ENCODE data around the gene ZNF638.
"Not testable (repeated sequence)": the region's sequence is repeated elsewhere in the genome, so short reads cannot be mapped to it uniquely, and the experiment has no call there.

The ZNF638 gene, protein sequence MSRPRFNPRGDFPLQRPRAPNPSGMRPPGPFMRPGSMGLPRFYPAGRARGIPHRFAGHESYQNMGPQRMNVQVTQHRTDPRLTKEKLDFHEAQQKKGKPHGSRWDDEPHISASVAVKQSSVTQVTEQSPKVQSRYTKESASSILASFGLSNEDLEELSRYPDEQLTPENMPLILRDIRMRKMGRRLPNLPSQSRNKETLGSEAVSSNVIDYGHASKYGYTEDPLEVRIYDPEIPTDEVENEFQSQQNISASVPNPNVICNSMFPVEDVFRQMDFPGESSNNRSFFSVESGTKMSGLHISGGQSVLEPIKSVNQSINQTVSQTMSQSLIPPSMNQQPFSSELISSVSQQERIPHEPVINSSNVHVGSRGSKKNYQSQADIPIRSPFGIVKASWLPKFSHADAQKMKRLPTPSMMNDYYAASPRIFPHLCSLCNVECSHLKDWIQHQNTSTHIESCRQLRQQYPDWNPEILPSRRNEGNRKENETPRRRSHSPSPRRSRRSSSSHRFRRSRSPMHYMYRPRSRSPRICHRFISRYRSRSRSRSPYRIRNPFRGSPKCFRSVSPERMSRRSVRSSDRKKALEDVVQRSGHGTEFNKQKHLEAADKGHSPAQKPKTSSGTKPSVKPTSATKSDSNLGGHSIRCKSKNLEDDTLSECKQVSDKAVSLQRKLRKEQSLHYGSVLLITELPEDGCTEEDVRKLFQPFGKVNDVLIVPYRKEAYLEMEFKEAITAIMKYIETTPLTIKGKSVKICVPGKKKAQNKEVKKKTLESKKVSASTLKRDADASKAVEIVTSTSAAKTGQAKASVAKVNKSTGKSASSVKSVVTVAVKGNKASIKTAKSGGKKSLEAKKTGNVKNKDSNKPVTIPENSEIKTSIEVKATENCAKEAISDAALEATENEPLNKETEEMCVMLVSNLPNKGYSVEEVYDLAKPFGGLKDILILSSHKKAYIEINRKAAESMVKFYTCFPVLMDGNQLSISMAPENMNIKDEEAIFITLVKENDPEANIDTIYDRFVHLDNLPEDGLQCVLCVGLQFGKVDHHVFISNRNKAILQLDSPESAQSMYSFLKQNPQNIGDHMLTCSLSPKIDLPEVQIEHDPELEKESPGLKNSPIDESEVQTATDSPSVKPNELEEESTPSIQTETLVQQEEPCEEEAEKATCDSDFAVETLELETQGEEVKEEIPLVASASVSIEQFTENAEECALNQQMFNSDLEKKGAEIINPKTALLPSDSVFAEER (N-terminal part only)
- total RNA-seq, result 196 reads per million, percentile 92 among the genes with 10 or more reads in this experiment

DNA sequence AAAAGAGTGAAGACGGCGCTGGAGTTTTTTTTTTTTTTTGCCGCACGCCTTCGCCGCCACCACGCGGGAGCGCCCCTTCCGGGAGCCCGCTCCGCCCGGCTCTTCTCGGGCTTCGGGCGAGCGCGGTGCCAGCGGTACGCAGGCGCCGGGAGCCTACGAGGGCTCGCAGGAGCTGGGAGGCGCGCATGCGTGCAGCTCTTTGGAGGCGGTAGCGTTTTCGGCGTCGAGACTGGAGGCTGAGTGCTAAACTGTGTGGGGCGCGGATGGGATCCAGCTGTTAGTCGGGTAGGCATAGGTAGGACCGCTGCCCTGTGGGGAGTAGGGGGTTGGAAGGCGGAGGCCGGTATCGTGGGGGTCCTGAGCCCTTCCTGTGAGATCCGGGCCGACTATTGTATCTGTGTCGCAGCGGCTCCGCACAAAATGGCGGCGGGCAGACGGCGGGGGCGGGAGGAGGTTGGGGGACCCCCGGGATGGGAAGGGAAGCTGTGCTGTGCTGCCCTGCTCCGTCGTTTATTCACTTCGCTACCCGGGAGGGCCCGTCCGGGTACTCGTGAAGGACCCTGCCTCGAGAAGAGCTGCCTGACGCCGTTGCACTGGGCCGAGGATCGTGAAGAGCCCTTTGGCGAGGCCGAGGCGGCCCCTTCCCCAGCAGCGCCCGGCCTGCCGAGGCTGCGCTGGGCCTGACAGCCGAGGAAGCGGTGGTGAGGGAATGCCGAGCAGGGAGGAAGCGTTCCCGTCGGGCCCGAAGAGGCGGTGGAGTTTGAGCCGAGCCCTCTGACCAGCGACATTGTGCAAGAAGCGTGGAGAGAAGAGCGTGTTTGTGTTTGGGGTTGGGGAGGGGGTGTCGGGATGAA, at the start of gene ZNF638:
TSS of gene ZNF638 (plus strand) at position 202 of the 854 bp plus-strand sequence. CDS start 17,173 bp downstream, outside the sequence.
- peak; percentile 91 for DNase-seq

DNA sequence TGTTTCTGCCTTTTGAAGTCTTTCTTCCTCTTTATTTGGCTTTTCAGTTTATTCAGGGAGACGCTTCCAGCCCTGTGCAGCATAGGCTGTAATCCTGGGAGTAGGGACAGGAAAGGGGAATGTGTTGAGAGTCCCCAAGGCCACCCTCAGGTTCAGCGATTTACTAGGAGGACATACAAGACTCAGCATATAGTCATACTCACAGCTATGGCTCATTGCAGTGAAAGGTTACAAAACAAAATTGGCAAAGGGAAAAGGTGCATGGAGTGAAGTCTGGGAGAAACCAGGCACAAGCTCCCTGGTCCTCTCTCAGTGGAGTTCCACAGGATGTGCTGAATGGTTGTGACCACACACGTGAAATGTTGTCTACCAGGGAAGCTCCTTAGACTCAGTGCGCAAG, 49.6 kb upstream of the ZNF638 start:
- DNase-seq, result no peak

GRCh38 chr2:71282493-71282892, 49.1 kb upstream of the ZNF638 start:
- DNase-seq, result no peak

- DNase-seq, result no peak
Observed at GRCh38 chr2:71283131-71283530, 48.5 kb upstream of the ZNF638 start.

GRCh38 chr2:71285706-71286105, 45.9 kb upstream of the ZNF638 start:
- DNase-seq, result no peak

DNA sequence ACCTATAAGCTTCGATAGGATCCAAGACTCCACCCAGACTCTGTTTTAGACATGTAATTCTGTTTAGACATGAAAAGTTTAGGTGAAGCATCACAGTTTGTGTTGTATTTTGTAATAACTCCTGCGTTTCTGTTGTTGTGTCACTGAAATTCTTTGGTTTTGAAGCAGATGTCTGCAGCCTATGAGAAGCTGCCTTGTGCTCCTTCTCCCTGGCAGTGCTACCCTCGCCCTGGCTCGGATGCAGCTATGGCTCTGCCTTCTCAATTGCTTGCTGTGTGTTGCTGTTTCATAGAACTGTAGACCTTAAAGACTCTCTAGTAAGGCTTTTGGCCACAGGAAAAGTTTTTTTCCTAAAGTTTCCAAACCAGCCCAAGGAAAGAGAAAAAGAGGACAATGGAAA, 40.2 kb upstream of the ZNF638 start:
- no peak for DNase-seq

GRCh38 chr2:71292159-71292558, 39.4 kb upstream of the ZNF638 start:
- no peak for DNase-seq

DNA sequence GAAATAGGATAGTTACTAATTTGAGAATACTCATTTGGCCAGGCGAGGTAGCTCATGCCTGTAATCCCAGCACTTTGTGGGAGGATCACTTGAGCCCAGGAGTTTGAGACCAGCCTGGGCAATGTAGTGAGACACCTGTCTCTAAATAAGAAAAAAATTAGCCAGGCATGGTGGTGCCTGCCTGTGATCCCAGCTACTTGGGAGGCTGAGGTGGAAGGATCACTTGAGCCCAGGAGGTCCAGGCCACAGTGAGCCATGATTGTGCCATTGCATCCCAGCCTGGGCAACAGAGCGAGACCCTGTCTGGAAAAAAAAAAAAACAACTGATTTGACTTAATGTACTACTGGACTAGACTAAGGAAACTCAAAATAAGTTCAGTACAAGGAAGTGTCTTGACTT, 32.7 kb upstream of the ZNF638 start:
- DNase-seq, result no peak

DNA sequence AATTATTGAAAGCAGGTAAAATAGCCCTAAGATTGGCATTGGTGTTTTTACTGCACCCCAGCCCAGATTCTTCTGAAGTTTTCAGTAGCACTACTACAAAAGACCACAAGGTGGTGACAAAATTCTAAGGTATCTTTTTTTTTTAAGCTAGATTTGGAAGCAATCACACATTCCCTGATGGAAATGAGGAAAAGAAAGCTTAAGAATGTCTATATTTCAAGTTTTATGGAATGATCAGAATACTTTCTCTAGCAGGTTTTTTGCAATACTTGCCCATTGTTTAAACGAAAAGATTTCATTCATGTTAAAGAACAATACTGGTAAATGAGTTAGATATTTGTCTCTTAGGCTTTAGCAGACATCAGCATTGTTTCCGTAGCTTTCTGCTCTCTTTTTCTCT, 32.1 kb upstream of the ZNF638 start:
- no peak for DNase-seq

- no peak for DNase-seq
Observed at GRCh38 chr2:71303849-71304248, 27.7 kb upstream of the ZNF638 start.

DNA sequence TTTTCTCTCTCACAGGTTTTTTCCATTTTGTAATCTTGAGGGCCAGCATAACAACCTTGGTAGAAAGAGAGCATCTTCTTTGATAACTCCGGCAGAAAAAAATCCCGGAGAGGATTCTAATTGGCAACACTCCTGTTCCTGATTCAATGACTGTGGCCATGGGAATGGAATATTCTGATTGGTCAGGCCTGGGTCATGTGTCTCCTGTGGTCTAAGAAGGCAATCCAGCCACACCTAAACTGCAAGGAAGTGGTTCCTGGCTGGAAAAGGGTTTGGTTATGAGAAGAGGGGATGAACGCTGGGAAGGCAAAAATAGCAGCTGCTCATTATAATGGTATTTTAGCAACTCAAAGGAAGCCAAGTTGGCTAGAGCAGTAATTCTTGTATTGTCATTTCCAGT, 24.8 kb upstream of the ZNF638 start:
- no peak for DNase-seq

- no peak for DNase-seq
Observed at GRCh38 chr2:71313016-71313766, 18.4 kb upstream of the ZNF638 start.

DNA sequence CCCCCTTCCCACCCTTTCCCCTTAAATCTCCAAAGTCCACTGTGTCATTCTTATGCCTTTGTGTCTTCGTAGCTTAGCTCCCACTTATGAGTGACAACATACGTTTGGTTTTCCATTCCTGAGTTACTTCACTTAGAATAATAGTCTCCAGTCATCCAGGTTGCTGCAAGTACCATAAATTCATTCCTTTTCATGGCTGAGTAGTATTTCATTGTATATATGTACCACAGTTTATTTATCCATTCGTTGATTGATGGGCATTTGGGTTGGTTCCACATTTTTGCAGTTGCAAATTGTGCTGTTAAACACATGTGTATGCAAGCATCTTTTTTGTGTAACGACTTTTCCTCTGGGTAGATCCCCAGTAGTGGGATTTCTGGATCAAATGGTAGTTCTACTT, 14.5 kb upstream of the ZNF638 start:
- no peak for DNase-seq

GRCh38 chr2:71317900-71318299, 13.7 kb upstream of the ZNF638 start:
- DNase-seq, result not testable (repeated sequence)

- DNase-seq, result no peak
Observed at GRCh38 chr2:71323386-71323785, 8.2 kb upstream of the ZNF638 start.

DNA sequence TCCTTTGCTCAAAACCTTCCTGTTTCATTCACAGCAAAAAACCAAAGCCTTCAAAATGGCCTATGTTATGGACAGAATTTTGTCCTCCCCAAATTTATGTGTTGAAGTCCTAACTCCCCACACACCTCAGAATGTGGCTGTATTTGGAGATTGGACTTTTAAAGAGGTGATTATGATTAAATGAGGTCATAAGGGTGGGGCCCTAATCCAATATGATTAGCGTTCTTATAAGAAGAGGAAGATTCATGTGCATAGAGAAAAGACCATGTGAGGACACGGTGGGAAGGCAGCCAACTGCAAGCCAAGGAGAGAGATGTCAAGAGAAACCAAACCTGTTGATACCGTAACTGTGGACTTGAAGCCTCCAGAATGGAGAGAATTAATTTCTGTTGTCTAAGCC, 4.6 kb upstream of the ZNF638 start:
- DNase-seq, result no peak

- DNase-seq, result no peak
Observed at GRCh38 chr2:71327916-71328315, 3.7 kb upstream of the ZNF638 start.

DNA sequence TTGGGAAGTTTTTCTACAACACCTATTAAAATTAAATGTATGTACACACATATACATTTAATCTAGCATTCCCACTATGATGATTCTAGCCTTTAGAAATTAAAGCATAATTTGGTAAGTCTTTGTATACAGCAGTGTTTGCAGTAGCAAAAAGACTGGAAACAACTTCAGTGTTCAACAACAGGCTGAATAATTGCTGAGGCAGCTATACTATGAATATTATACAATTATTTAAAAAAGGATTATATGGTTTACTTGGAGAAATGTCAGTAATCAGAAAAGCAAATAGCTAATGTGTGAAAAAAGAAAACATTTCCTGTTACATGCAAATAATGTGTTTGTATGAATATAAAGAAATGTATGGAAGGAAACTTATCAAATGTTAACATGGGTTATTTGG, 1.4 kb upstream of the ZNF638 start:
- no peak for DNase-seq

- DNase-seq, result no peak
Observed at GRCh38 chr2:71330585-71331330, 824 bp upstream of the ZNF638 start.

GRCh38 chr2:71331331-71331580, 326 bp upstream of the ZNF638 start:
- DNase-seq, result peak; percentile 3

GRCh38 chr2:71332435-71332796, 834 bp downstream of the ZNF638 start:
- no peak for DNase-seq
